CD14-positive monocyte (primary cell): Measurements from ENCODE around the gene GTF3C5. TPM values are rescaled to one million over a fixed set of nuclear protein-coding genes. Genes with fewer than 3 reads are reported as not detected.

Experiments used
- DNase-seq, 3 donors: peaks; one replicate each; pipeline ENCODE4 v3.0.0-alpha.2; 2011 to 2022
- H2AFZ ChIP-seq: 2 replicates; pipeline ENCODE4 v1.6.0; 2012; ENCODE audit warnings: mild to moderate bottlenecking, low read depth, low read length, inconsistent platforms; ENCODE audit not compliant: insufficient read depth, poor library complexity, severe bottlenecking
- H3K27ac ChIP-seq, 2 donors: 1 replicate in 1 of 2; 2 replicates in 1 of 2; pipeline ENCODE4 v1.5.1; 2012 to 2013; ENCODE audit warnings: low read length in 2 of 2, control low read depth in 1 of 2, inconsistent platforms in 1 of 2, low read depth in 1 of 2, mild to moderate bottlenecking in 1 of 2
- H3K27me3 ChIP-seq, 2 donors: one replicate each; pipeline versions ENCODE4 v1.6.0 to v1.6.1; 2011 to 2013; ENCODE audit warnings: low read length in 2 of 2; ENCODE audit not compliant: control insufficient read depth in 2 of 2, insufficient read depth in 2 of 2
- H3K36me3 ChIP-seq, 2 donors: replicated peaks in 1 of 2; 1 replicate in 1 of 2; 2 replicates in 1 of 2; pipeline versions ENCODE4 v1.5.1 to v1.6.1; 2012 to 2013; ENCODE audit warnings: low read length in 2 of 2, control low read depth in 1 of 2, inconsistent platforms in 1 of 2, mild to moderate bottlenecking in 1 of 2; ENCODE audit not compliant: insufficient read depth in 2 of 2, control insufficient read depth in 1 of 2
- H3K4me1 ChIP-seq, 2 donors: 1 replicate in 1 of 2; 2 replicates in 1 of 2; pipeline versions ENCODE4 v1.5.1 to v1.6.1; 2012 to 2013; ENCODE audit warnings: low read length in 2 of 2, control low read depth in 1 of 2, inconsistent platforms in 1 of 2, mild to moderate bottlenecking in 1 of 2, moderate library complexity in 1 of 2; ENCODE audit not compliant: insufficient read depth in 2 of 2, control insufficient read depth in 1 of 2
- H3K4me2 ChIP-seq: replicated peaks from 2 replicates; pipeline ENCODE3; 2012; ENCODE audit warnings: low read length, moderate library complexity, mild to moderate bottlenecking; ENCODE audit not compliant: poor library complexity, severe bottlenecking; ENCODE audit errors: extremely low read depth
- H3K4me3 ChIP-seq, 3 experiments: fragments of 200-600 bp in 1 of 3; sonication (generic) in 1 of 3; replicated peaks in 1 of 3; 1 replicate in 2 of 3; 2 replicates in 1 of 3; pipeline ENCODE4 v1.5.1; 2011 to 2013; ENCODE audit warnings: low read length in 3 of 3, mild to moderate bottlenecking in 3 of 3, control low read depth in 2 of 3, low read depth in 2 of 3, inconsistent platforms in 1 of 3, moderate library complexity in 1 of 3
- H3K79me2 ChIP-seq: 2 replicates; pipeline ENCODE4 v1.6.0; 2012; ENCODE audit warnings: mild to moderate bottlenecking, control low read depth, inconsistent platforms, low read length, moderate library complexity; ENCODE audit not compliant: insufficient read depth
- H3K9ac ChIP-seq: 2 replicates; pipeline ENCODE4 v1.6.0; 2017; ENCODE audit warnings: low read length, mild to moderate bottlenecking; ENCODE audit not compliant: insufficient read depth, poor library complexity, severe bottlenecking
- H3K9me3 ChIP-seq, 2 donors: replicated peaks in 1 of 2; 1 replicate in 1 of 2; 2 replicates in 1 of 2; pipeline versions ENCODE4 v1.5.1 to v1.6.1; 2012 to 2013; ENCODE audit warnings: low read length in 2 of 2, control low read depth in 1 of 2; ENCODE audit not compliant: control insufficient read depth in 1 of 2, insufficient read depth in 1 of 2
- H4K20me1 ChIP-seq: 2 replicates; pipeline ENCODE4 v1.6.0; 2012; ENCODE audit warnings: mild to moderate bottlenecking, low read length, control low read depth, moderate library complexity; ENCODE audit not compliant: insufficient read depth
- H3K27ac Mint-ChIP-seq, 7 donors: one replicate each; pipeline ENCODE4 v1.8.0; 2020; ENCODE audit warnings: mild to moderate bottlenecking in 7 of 7, mixed read lengths in 7 of 7, moderate library complexity in 6 of 7, inconsistent platforms in 2 of 7
- H3K27me3 Mint-ChIP-seq, 3 donors: one replicate each; pipeline ENCODE4 v1.8.0; 2021 to 2022; ENCODE audit warnings: low read depth in 3 of 3, mild to moderate bottlenecking in 3 of 3, mixed read lengths in 3 of 3, moderate library complexity in 3 of 3, inconsistent platforms in 1 of 3
- H3K36me3 Mint-ChIP-seq, 2 donors: one replicate each; pipeline ENCODE4 v1.8.0; 2020; ENCODE audit warnings: mixed read lengths in 2 of 2, inconsistent platforms in 1 of 2, mild to moderate bottlenecking in 1 of 2
- H3K4me1 Mint-ChIP-seq: one replicate; pipeline ENCODE4 v1.8.0; 2020; ENCODE audit warnings: mild to moderate bottlenecking, mixed read lengths
- H3K4me3 Mint-ChIP-seq, 2 donors: one replicate each; pipeline ENCODE4 v1.8.0; 2020; ENCODE audit warnings: mild to moderate bottlenecking in 2 of 2, mixed read lengths in 2 of 2, moderate library complexity in 1 of 2
- H3K9me3 Mint-ChIP-seq, 7 donors: one replicate each; pipeline ENCODE4 v1.8.0; 2020 to 2022; ENCODE audit warnings: mixed read lengths in 7 of 7, mild to moderate bottlenecking in 6 of 7, moderate library complexity in 6 of 7, inconsistent platforms in 2 of 7
- CTCF ChIP-seq: fragments of 200-600 bp; IDR thresholded peaks from one replicate; pipeline ENCODE4 v1.8.0; 2022; ENCODE audit warnings: antibody characterized with exemption, mild to moderate bottlenecking
- WGBS: methylation state at CpG from one replicate; pipeline ENCODE4 v1.1.5; 2013; ENCODE audit warnings: missing lambda C conversion rate; ENCODE audit not compliant: insufficient coverage; 5-methylcytosine and 5-hydroxymethylcytosine counted together
- intact Hi-C, 2 donors: fragments of 100-400 bp; cut with micrococcal nuclease; formaldehyde crosslinking; loops; one replicate each; pipeline versions ENCODE4 v1.15.0 to v1.15.1; 2023
- polyA plus RNA-seq, 3 donors: library from polyadenylated mRNA; depleted of rRNA in 1 of 3; unstranded in 2 of 3; stranded (reverse) in 1 of 3; fragments of 300-500 nt in 2 of 3; fragments of >200 nt in 1 of 3; fragmentation: Illumina TruSeq in 2 of 3; gene quantifications; 1 replicate in 2 of 3; 2 replicates in 1 of 3; pipeline ENCODE4 v1.2.3, GENCODE V29; 2012 to 2021

Gene GTF3C5
- polyA plus RNA-seq, 3 donors, result 21.3 to 75.6 (median 24.4) TPM

- Histone ChIP-seq H3K79me2 (no peaks in the 10 kb centered on the region), H3K9me3 (no peaks in the 10 kb centered on the region), H3K4me2 (no peak overlapping the region), H3K27me3 (peaks cover 0 to 9% of the 10 kb centered on the region in 2 donors), H3K4me3 (no peak overlapping the region), H3K36me3 (no peaks in the 10 kb centered on the region), H3K4me1 (peaks cover 19 to 28% of the 10 kb centered on the region in 2 donors), H3K9ac (no peak overlapping the region), H2AFZ (no peak overlapping the region), H3K27ac (no peak overlapping the region), H4K20me1 (no peaks in the 10 kb centered on the region)
- H3K4me1 Mint-ChIP-seq, result peaks cover 19% of the 10 kb centered on the region
- intact Hi-C loops, result no loop called here
- no peak overlapping the region for H3K27ac Mint-ChIP-seq
- no peak for DNase-seq
- TF ChIP-seq CTCF, result no peak
- no peak overlapping the region for H3K4me3 Mint-ChIP-seq
- peaks cover 0 to 8% (median 3%) of the 10 kb centered on the region in 7 donors for H3K9me3 Mint-ChIP-seq
- peaks cover 6 to 21% (median 10%) of the 10 kb centered on the region in 3 donors for H3K27me3 Mint-ChIP-seq
- no CpG with 5 or more reads among the region's 3 CpGs for WGBS
- no peaks in the 10 kb centered on the region for H3K36me3 Mint-ChIP-seq
Measured at GRCh38 chr9:133005957-133006356, 24.8 kb upstream of the GTF3C5 start.

- Histone ChIP-seq H3K9me3 (no peaks in the 10 kb centered on the region), H3K4me1 (peaks cover 19 to 28% of the 10 kb centered on the region in 2 donors), H3K27me3 (peaks cover 0 to 9% of the 10 kb centered on the region in 2 donors), H3K9ac (no peak overlapping the region), H3K27ac (no peak overlapping the region), H3K36me3 (no peaks in the 10 kb centered on the region), H3K79me2 (no peaks in the 10 kb centered on the region), H3K4me3 (no peak overlapping the region), H2AFZ (no peak overlapping the region), H4K20me1 (no peaks in the 10 kb centered on the region), H3K4me2 (no peak overlapping the region)
- no peak overlapping the region for H3K27ac Mint-ChIP-seq
- peaks cover 0 to 13% (median 3%) of the 10 kb centered on the region in 7 donors for H3K9me3 Mint-ChIP-seq
- H3K27me3 Mint-ChIP-seq, result peaks cover 6 to 21% (median 10%) of the 10 kb centered on the region in 3 donors
- 70% methylated on average over 4 of the region's 5 CpGs for WGBS
- peaks cover 19% of the 10 kb centered on the region for H3K4me1 Mint-ChIP-seq
- DNase-seq, result no peak
- intact Hi-C loops, result no loop called here
- no peak for TF ChIP-seq CTCF
- no peak overlapping the region for H3K4me3 Mint-ChIP-seq
- no peaks in the 10 kb centered on the region for H3K36me3 Mint-ChIP-seq
Measured at GRCh38 chr9:133006731-133007352, 24.0 kb upstream of the GTF3C5 start.
